HG03460 (cell line): Measurements from ENCODE around the gene ZNF442.
A peak's percentile ranks its signal among the peaks of the same experiment; 100 is the strongest.
"Not testable (repeated sequence)": the region's sequence is repeated elsewhere in the genome, so short reads cannot be mapped to it uniquely, and the experiment has no call there.

Experiments
- ATAC-seq: cut with Tn5 transposase; IDR thresholded peaks from one replicate; pipeline ENCODE4 v1.9.1; 2021; ENCODE audit not compliant: unreplicated experiment

The ZNF442 gene

GRCh38 chr19:12365236-12366162, at the start of gene ZNF442:
TSS of gene ZNF442 (minus strand) at chr19:12365683. CDS start at chr19:12363631, 2,052 bp downstream.
- peak; percentile 88 for ATAC-seq

- ATAC-seq, result no peak
Observed at GRCh38 chr19:12411893-12412292, 46.4 kb upstream of the ZNF442 start.

- ATAC-seq, result peak; percentile 86
Observed at GRCh38 chr19:12400633-12401502, 35.4 kb upstream of the ZNF442 start, which contains the start of gene ZNF799. TSS of gene ZNF799 (minus strand) at chr19:12401271. CDS start at chr19:12401070, 201 bp downstream.

GRCh38 chr19:12399901-12400632, 34.6 kb upstream of the ZNF442 start:
- ATAC-seq, result peak; percentile 51

DNA sequence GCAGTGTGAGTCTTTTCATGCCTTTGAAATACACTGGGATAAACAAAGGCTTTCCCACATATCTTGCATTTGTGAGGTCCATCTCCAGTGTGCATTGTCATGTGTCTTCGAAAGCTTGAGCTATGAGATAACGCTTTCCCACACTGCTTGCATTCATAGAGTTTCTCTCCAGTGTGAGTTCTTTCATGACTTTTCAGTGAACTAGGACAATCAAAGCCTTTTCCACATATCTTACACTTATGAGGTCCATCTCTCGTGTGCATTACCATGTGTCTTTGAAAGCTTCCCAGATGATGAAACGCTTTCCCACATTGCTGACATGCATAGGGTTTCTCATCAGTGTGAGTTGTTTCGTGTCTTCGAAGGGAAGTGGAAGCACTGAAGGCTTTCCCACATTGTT, 25.7 kb upstream of the ZNF442 start:
- ATAC-seq, result not testable (repeated sequence)

DNA sequence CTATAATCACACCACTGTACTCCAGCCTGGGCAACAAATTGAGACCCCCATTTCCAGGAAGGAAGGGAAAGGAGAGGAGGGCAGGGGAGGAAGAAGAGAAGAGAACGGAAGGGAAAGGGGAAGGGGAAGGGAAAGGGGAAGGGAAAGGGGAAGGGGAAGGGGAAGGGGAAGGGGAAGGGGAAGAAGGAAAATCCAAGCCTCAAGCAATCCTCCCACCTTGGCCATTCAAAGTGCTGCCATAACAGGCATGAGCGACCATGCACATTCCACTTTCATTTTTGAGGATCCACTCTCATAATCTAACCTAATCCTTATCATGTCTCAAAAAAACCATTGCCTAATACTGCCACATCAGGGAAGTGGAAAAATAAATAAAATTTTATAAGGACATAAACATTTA, 20.9 kb upstream of the ZNF442 start:
- not testable (repeated sequence) for ATAC-seq

- ATAC-seq, result no peak
Observed at GRCh38 chr19:12380444-12380737, 14.9 kb upstream of the ZNF442 start.

DNA sequence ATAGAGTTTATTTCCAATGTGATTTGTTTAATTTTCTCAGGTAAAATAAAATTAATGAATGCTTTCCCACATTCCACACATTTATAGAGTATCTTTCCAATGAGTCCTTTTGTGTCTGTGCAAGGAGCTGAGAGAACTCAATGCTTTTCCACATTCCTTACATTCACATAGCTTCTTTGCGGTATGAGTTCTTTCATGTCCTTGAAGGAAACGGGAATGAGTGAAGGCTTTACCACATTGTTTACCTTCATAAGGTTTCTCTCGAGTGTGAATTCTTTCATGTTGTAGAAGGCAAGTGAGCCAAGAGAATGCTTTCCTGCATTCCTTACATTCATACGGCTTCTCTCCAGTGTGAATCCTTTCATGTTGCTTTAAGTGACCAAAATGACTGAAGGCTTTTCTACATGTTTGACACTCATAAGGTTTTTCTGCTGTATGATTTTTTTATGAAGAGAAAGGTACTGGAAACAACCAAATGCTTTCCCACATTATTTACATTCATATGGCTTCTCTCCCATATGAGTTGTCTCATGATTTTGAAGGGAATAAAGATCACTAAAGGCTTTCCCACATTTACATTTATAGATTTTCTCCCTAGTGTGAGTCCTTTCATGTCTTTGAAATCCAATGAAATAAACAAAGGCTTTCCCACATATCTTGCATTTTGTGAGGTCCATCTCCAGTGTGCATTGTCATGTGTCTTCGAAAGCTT, 14.4 kb upstream of the ZNF442 start:
- no peak for ATAC-seq

DNA sequence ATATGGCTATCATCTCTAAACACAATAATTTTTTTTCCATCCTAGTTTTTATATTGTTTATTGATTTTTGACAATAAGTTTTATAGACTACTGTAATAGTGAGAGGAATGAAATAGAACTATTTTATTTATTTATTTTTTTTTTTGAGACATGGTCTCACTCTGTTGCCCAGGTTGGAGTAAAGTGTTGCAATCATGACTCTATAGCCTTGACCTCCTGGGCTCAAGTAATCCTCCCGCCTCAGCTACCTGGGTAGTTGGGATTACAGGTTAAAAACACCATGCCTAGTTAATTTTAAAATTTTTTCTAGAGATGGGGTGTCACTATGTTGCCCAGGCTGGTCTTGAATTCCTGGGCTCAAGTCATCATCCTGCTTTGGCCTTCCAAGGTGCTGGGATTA, 8.5 kb upstream of the ZNF442 start:
- no peak for ATAC-seq

GRCh38 chr19:12364391-12365235, 870 bp downstream of the ZNF442 start:
- peak; percentile 21 for ATAC-seq

DNA sequence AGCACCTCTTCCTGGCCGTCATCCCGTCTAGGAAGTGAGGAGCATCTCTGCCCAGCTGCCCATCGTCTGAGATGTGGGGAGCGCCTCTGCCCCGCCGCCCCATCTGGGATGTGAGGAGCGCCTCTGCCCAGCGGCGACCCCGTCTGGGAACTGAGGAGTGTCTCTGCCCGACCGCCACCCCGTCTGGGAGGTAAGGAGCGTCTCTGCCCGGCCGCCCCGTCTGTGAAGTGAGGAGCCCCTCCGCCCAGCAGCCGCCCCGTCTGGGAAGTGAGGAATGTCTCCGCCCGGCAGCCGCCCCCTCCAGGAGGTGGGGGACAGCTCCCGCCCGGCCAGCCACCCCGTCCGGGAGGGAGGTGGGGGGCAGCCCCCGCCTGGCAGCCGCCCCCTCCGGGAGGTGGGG, 3.2 kb downstream of the ZNF442 start:
- not testable (repeated sequence) for ATAC-seq

DNA sequence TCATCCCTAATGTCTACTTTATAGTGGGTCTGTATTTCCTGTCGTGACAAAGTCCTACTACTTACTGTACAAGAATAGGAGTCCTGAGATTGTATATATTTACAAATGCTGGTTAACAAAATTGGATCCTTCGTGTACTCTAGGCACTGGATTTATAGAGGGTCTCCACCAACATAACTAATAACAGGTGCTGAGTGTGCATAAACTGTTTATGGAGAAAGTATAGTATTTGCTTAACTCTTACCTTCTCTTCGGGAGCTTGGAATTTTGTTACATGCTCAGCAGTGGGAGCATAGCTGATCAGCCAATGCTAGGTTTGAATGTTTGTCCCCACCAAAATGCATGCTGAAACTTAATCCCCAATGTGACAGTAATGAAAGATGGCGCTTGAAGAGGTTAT, 12.1 kb downstream of the ZNF442 start:
- ATAC-seq, result no peak

- ATAC-seq, result no peak
Observed at GRCh38 chr19:12350890-12351197, 14.6 kb downstream of the ZNF442 start.

DNA sequence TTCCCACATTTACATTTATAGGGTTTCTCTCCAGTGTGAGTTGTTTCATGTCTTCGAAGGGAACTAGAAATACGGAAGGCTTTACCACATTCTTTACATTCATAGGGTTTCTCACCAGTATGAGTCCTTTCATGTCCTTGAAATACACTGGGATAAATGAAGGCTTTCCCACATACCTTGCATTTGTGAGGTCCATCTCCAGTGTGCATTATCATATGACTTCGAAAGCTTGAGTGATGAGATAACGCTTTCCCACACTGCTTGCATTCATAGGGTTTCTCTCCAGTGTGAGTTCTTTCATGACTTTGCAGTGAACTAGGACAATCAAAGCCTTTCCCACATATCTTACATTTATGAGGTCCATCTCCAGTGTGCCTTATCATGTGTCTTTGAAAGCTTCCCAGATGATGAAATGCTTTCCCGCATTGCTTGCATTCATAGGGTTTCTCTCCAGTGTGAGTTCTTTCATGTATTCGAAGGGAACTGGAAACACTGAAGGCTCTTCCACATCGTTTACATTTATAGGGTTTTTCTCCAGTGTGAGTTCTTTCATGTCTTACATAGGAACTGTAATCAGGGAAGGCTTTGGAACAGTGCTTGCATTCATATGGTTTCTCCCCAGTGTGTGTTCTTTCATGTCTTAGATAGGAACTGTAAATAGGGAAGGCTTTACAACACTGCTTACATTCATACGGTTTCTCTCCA, 15.1 kb downstream of the ZNF442 start:
- no peak for ATAC-seq

DNA sequence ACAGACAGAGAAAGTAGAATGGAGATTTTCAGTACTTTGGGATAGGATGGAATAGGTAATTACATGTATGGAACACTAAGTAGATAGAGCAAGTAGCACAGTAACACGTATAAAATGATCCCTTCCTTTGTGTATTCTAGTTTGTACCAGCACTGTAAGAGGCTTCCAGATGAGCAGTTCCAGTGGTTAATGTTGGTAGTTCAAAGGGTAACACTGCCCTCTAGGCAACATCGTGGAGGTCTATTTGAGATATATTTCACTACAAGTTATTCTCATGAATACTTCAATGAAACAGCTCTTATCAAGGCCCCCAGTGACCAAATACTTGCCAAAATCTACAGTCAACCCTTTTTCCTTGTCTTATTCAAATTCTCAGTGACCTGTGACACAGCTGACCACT, 18.6 kb downstream of the ZNF442 start:
- ATAC-seq, result no peak

GRCh38 chr19:12345197-12345596, 20.3 kb downstream of the ZNF442 start:
- ATAC-seq, result no peak

DNA sequence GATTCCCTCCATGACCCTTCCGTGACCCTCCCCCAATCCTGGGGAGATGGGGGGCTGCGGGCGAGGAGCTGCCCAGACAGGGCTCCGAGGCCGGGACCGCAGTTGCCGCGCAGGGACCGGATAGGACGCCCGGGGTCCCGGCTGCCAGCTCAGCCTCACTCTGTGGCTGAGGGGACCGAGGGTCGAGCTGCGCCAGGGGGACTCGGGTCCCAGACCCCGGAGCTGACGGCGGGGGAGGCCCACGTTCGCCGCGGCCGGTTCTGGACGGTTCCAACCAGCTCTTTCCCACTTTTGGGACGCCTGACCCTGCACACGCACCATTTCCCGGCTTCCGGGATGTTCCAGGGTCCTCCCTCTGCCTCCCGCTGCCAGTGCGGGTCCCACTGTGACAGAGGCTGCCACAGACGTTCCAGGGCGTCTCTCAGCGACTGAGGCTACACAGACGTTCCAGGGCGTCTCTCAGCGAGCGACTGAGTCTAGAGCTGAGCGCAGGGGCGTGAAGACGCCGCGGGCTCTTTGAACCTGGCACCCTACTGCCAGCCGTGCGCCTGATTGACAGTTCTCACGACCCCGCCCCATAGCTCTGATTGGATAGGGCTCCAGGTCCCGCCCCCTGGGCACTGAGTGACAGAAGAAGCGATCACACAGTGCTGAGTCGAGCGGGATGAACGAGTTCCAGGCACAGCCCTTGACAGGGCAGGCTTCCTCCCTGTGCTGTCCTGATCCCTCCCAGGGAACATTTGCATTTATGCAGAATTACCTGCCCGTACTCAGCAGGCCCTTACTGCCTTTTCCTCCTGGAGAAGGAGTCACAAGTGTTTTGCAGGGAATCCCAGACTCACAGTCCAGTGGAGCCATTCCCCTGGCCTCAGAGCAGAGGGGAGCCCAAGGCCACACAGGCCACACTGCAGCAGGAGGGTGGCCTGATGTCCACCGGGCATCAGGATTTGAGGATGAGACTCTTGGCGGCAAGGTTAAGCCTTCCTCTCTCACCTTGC, 32.0 kb downstream of the ZNF442 start, which contains the start of gene ZNF563:
TSS of gene ZNF563 (minus strand) at position 472 of the 998 bp plus-strand sequence. CDS start at position 321, 151 bp downstream.
- peak; percentile 96 for ATAC-seq
